Germinal center (tissue), 1 donor: ENCODE data around the gene PCDHB3.
"Not testable (repeated sequence)": the region's sequence is repeated elsewhere in the genome, so short reads cannot be mapped to it uniquely, and the experiment has no call there.

Experiments
- DNase-seq: peaks from one replicate; pipeline ENCODE4 v3.0.0; 2012; ENCODE audit warnings: mixed read lengths, low spot score

PCDHB3 gene

GRCh38 chr5:141135718-141136266 lies 35.5 kb downstream of the PCDHB3 start:
- DNase-seq: no peak

GRCh38 chr5:141137346-141137745 lies 37.1 kb downstream of the PCDHB3 start:
- DNase-seq: not testable (repeated sequence)

- no peak for DNase-seq
These were observed 49.5 kb downstream of the PCDHB3 start, which contains the start of gene PCDHB6 for GRCh38 chr5:141149812-141150211. Gene PCDHB6 (plus strand): TSS chr5:141150057. CDS start chr5:141150258, 201 bp downstream.

GRCh38 chr5:141150224-141150992 lies 50.1 kb downstream of the PCDHB3 start:
- DNase-seq: no peak

GRCh38 chr5:141150993-141151325 lies 50.7 kb downstream of the PCDHB3 start:
- no peak for DNase-seq

GRCh38 chr5:141151632-141152031 lies 51.4 kb downstream of the PCDHB3 start:
- not testable (repeated sequence) for DNase-seq

GRCh38 chr5:141152096-141152495 lies 51.8 kb downstream of the PCDHB3 start:
- DNase-seq: not testable (repeated sequence)
